GM12891 (cell line): ENCODE data around the gene ANKHD1.
A peak's percentile ranks its signal among the peaks of the same experiment; 100 is the strongest.

Experiments
- POLR2A ChIP-seq: IDR thresholded peaks from 2 replicates; pipeline ENCODE4 v1.6.1; 2011; ENCODE audit warnings: low read depth, low read length, control low read depth
- POLR2AphosphoS5 ChIP-seq: IDR thresholded peaks from 2 replicates; pipeline ENCODE4 v1.6.1; 2011; ENCODE audit warnings: low read depth, low read length, control low read depth
- POU2F2 ChIP-seq: IDR thresholded peaks from 2 replicates; pipeline ENCODE4 v1.6.1; 2011; ENCODE audit warnings: low read depth, mild to moderate bottlenecking, control low read depth, low read length, moderate library complexity
- TAF1 ChIP-seq: IDR thresholded peaks from 2 replicates; pipeline ENCODE4 v1.6.1; 2011; ENCODE audit warnings: low read depth, low read length, control low read depth

DNA sequence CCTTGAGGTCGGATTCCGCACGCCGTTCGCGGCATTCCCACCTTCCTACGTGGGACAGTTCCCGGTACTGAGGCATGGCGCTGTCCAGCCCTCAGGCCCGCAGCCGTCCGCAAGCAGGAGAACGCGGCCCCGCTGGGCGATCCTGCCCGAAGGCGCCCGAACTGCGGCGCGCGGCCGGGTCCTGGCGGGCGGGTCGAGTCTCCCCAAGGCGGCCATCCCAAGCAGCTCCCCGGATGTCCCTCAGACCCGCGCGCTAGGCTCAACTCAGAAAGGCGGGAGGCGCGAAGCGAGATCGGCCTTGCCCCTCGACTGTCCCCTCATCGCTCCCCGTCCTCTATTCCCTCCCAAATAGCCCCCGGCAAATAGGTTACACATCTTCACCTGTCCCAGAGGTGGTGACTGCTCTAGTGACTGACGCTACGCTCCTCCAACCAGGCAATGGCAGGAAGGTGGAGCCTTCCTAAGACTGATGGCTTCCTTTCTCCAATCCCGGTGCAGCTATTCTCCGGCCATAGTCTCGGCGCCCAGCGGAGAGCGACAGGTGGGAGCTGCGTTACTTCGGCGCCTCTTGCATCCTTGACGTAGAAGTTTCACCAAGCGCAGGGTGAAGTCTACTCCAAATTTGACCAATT lies 787 bp upstream of the ANKHD1 start:
- no peak for TF ChIP-seq TAF1
- peak; percentile 25 for TF ChIP-seq POLR2AphosphoS5
- TF ChIP-seq POLR2A: peak; percentile 72; the same call in 1 of the 2 replicates
- peak; percentile 48 for TF ChIP-seq POU2F2
